HEK293 (cell line): ENCODE data around the gene ZSCAN1.

Source experiments
- AEBP2 ChIP-seq: fragments of 450-650 bp; formaldehyde crosslinking; IDR thresholded peaks from 2 replicates; pipeline ENCODE4 v1.5.1; 2016; ENCODE audit warnings: missing biosample characterization, missing genetic modification characterization, borderline replicate concordance
- CTCF ChIP-seq: fragments of 450-650 bp; formaldehyde crosslinking; IDR thresholded peaks from 2 replicates; pipeline ENCODE4 v1.5.1; 2016; ENCODE audit warnings: missing biosample characterization, missing genetic modification characterization
- MEIS1 ChIP-seq: sonication (generic); formaldehyde crosslinking; IDR thresholded peaks from 2 replicates; pipeline ENCODE4 v1.8.1; 2022; ENCODE audit warnings: missing genetic modification reagents, mild to moderate bottlenecking, borderline replicate concordance
- REST ChIP-seq: fragments of 450-650 bp; formaldehyde crosslinking; IDR thresholded peaks from 2 replicates; pipeline ENCODE4 v1.5.1; 2016; ENCODE audit warnings: missing biosample characterization, missing genetic modification characterization
- TSHZ1 ChIP-seq: fragments of 450-650 bp; formaldehyde crosslinking; IDR thresholded peaks from 2 replicates; pipeline ENCODE4 v1.5.1; 2016; ENCODE audit warnings: missing biosample characterization, missing genetic modification characterization, borderline replicate concordance
- YY1 ChIP-seq: fragments of 450-650 bp; formaldehyde crosslinking; IDR thresholded peaks from 2 replicates; pipeline ENCODE4 v1.5.1; 2018; ENCODE audit warnings: missing biosample characterization, missing genetic modification characterization
- ZNF292 ChIP-seq: fragments of 450-650 bp; formaldehyde crosslinking; IDR thresholded peaks from 2 replicates; pipeline ENCODE4 v1.5.1; 2016; ENCODE audit warnings: low read depth, missing biosample characterization, missing genetic modification characterization, borderline replicate concordance
- ZNF366 ChIP-seq: fragments of 450-650 bp; formaldehyde crosslinking; conservative IDR thresholded peaks from 2 replicates; pipeline ENCODE4 v1.5.1; 2016; ENCODE audit warnings: missing biosample characterization, missing genetic modification characterization
- ZNF423 ChIP-seq: fragments of 450-650 bp; formaldehyde crosslinking; IDR thresholded peaks from 2 replicates; pipeline ENCODE4 v1.5.1; 2016; ENCODE audit warnings: missing biosample characterization, missing genetic modification characterization
- ZNF558 ChIP-seq: fragments of 450-650 bp; formaldehyde crosslinking; IDR thresholded peaks from 2 replicates; pipeline ENCODE4 v1.5.1; 2016; ENCODE audit warnings: missing biosample characterization, missing genetic modification characterization
- ZNF658 ChIP-seq: fragments of 450-650 bp; formaldehyde crosslinking; IDR thresholded peaks from 2 replicates; pipeline ENCODE4; 2016; ENCODE audit warnings: missing biosample characterization, missing genetic modification characterization
- ZNF670 ChIP-seq: fragments of 450-650 bp; formaldehyde crosslinking; IDR thresholded peaks from 2 replicates; pipeline ENCODE4 v1.5.1; 2016; ENCODE audit warnings: missing biosample characterization, missing genetic modification characterization, low read depth

- TF ChIP-seq ZNF292 (tag by site-specific recombination) (no peak), ZNF558 (tag by site-specific recombination) (no peak), YY1 (tag by site-specific recombination) (no peak), ZNF366 (tag by site-specific recombination) (no peak), TSHZ1 (no peak), CTCF (tag by site-specific recombination) (no peak), ZNF423 (tag by site-specific recombination) (no peak), AEBP2 (tag by site-specific recombination) (no peak), ZNF670 (tag by site-specific recombination) (no peak), ZNF658 (tag by site-specific recombination) (no peak), REST (tag by site-specific recombination) (no peak), MEIS1 (CRISPR knock-in tag) (no peak)
Measured at GRCh38 chr19:58046856-58047255, 13.0 kb downstream of the ZSCAN1 start.
